Measurements from ENCODE around the gene GGT6. TPM values are rescaled to one million over a fixed set of nuclear protein-coding genes. Genes with fewer than 3 reads are reported as not detected.

The GGT6 gene
- total RNA-seq, 4 donors from 2014 or later = 26.4 to 199 (median 119) TPM

DNA sequence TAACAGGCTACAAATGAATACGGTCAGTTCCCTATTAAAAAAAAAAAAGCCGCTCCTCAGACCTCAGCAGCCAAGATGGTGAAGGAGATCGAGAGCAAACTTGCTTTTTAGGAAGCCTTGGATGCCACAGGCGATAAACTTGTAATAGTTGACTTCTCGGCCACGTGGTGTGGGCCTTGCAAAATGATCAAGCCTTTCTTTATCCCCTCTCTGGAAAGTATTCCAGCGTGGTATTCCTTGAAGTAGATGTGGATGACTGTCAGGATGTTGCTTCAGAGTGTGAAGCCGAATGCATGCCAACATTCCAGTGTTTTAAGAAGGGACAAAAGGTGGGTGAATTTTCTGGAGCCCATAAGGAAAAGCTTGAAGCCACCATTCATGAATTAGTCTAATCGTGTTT is 11.8 kb upstream of the GGT6 start:
- no peaks in the 10 kb centered on the region for H3K4me1 ChIP-seq
- no peaks in the 10 kb centered on the region for H3K27me3 ChIP-seq
- H3K27ac ChIP-seq = no peak overlapping the region
- no peaks in the 10 kb centered on the region for H3K36me3 ChIP-seq
- no peak for DNase-seq
- H3K9me3 ChIP-seq = no peaks in the 10 kb centered on the region
- TF ChIP-seq, protein P1, sequence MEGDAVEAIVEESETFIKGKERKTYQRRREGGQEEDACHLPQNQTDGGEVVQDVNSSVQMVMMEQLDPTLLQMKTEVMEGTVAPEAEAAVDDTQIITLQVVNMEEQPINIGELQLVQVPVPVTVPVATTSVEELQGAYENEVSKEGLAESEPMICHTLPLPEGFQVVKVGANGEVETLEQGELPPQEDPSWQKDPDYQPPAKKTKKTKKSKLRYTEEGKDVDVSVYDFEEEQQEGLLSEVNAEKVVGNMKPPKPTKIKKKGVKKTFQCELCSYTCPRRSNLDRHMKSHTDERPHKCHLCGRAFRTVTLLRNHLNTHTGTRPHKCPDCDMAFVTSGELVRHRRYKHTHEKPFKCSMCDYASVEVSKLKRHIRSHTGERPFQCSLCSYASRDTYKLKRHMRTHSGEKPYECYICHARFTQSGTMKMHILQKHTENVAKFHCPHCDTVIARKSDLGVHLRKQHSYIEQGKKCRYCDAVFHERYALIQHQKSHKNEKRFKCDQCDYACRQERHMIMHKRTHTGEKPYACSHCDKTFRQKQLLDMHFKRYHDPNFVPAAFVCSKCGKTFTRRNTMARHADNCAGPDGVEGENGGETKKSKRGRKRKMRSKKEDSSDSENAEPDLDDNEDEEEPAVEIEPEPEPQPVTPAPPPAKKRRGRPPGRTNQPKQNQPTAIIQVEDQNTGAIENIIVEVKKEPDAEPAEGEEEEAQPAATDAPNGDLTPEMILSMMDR (IDR thresholded peaks at IDR 0.05) = no peak
- no peak for TF ChIP-seq POLR2A (IDR thresholded peaks at IDR 0.05)
- H3K4me3 ChIP-seq = no peak overlapping the region

DNA sequence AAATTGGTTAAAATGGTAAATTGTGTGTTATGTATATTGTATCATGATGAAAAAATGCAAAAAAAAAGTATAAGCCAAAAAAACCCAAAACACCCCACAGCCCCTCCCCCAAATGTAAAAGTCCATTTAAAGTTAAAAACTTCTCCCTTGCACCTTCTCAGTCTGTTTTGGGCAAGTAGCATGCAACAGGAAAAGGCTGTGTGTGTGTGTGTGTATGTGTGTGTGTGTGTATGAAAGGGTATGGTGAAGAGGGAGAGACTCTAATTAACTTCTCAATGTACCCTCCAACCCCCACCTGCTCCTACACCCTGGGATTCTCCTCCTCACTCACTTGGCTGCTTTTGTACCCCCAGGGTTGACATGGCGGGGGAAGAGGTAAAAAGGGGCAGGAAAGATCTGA is 9.2 kb upstream of the GGT6 start:
- H3K4me1 ChIP-seq = peaks cover 0 to 12% (median 0%) of the 10 kb centered on the region in 4 donors
- H3K27me3 ChIP-seq = no peaks in the 10 kb centered on the region
- TF ChIP-seq, protein P1 (IDR thresholded peaks at IDR 0.05) = no peak
- TF ChIP-seq POLR2A (IDR thresholded peaks at IDR 0.05) = no peak
- DNase-seq = no peak
- no peak overlapping the region for H3K27ac ChIP-seq
- no peak overlapping the region for H3K4me3 ChIP-seq
- no peaks in the 10 kb centered on the region for H3K9me3 ChIP-seq
- no peaks in the 10 kb centered on the region for H3K36me3 ChIP-seq

GRCh38 chr17:4566785-4567184 is 6.4 kb upstream of the GGT6 start:
- no peaks in the 10 kb centered on the region for H3K36me3 ChIP-seq
- peaks cover 0 to 12% (median 2%) of the 10 kb centered on the region in 4 donors for H3K4me1 ChIP-seq
- no peaks in the 10 kb centered on the region for H3K27me3 ChIP-seq
- TF ChIP-seq, protein P1 (IDR thresholded peaks at IDR 0.05) = peak; percentile 37 to 77 (median 64)
- no peak for TF ChIP-seq POLR2A (IDR thresholded peaks at IDR 0.05)
- H3K27ac ChIP-seq = no peak overlapping the region
- no peak overlapping the region for H3K4me3 ChIP-seq
- peak in 2 of 3 donors; percentile 29 to 79 for DNase-seq
- no peaks in the 10 kb centered on the region for H3K9me3 ChIP-seq

DNA sequence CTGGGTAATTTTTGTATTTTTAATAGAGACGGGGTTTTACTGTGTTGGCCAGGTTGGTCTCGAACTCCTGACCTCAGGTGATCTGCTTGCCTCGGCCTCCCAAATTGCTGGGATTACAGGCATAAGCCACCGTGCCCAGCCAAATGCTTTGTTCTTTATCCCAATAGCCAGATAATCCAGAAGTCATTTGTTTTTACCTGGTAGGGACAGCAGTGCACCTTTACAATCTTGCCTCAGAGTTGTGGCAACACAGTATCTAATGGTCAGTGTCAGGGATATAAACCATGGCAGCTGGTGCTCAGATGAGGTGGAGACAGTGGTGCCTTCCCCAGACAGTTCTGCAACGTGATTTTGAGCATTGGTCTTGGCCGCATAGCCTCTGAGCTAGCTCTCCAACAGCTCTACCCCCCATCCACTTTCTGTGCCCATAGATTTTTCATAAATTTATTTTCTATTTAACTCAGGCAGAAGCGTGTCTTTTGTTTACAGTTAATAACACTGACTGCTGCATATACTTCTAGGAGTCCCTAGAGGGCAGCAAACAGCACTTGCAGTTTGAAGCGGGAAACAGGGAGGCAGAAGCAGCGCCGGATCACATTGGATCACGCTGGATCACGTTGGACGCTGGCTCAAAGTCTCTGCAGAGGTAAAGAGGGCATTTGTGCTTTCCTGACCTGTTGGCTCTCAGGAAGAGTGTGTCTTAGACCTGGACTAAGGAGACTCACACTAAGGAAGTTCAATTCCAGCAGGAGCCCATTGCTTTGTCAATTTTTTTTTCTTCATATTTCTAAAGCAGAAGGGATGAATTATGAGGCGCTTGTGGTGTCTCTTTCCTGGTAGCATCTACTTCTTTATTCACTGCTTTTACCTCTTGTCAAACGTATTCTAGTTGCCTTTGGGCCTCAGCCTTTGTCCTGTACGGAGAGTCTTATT is 5.1 kb upstream of the GGT6 start:
- TF ChIP-seq POLR2A (IDR thresholded peaks at IDR 0.05) = no peak
- TF ChIP-seq, protein P1 (IDR thresholded peaks at IDR 0.05) = peak; percentile 28 to 89 (median 84)
- peak; percentile 39 to 88 (median 81) for DNase-seq
- peak overlapping the region in 2 of 4 donors; percentile 40 to 51 for H3K27ac ChIP-seq

GRCh38 chr17:4562015-4562969 is 1.9 kb upstream of the GGT6 start:
- H3K4me1 ChIP-seq = peaks cover 0 to 29% (median 2%) of the 10 kb centered on the region in 4 donors
- peak in 1 of 3 donors; percentile 55 for DNase-seq
- TF ChIP-seq, protein P1 (IDR thresholded peaks at IDR 0.05) = no peak
- TF ChIP-seq POLR2A (IDR thresholded peaks at IDR 0.05) = peak in 1 of 2 donors; percentile 38
- H3K9me3 ChIP-seq = no peaks in the 10 kb centered on the region
- H3K27ac ChIP-seq = peak overlapping the region in 3 of 4 donors; percentile 65 to 84 (median 72)
- H3K27me3 ChIP-seq = no peaks in the 10 kb centered on the region
- peak overlapping the region in 1 of 4 donors; percentile 3 for H3K4me3 ChIP-seq
- no peaks in the 10 kb centered on the region for H3K36me3 ChIP-seq

More for the DNA sequence above, 5.1 kb upstream of the GGT6 start:
- no peaks in the 10 kb centered on the region for H3K27me3 ChIP-seq
- no peaks in the 10 kb centered on the region for H3K9me3 ChIP-seq
- peaks cover 0 to 24% (median 2%) of the 10 kb centered on the region in 4 donors for H3K4me1 ChIP-seq
- no peak overlapping the region for H3K4me3 ChIP-seq
- H3K36me3 ChIP-seq = no peaks in the 10 kb centered on the region

Measured in Peyer's patch (tissue), 4 donors.